Trophoblast cell (in vitro differentiated cells and primary cell): Measurements from ENCODE around the gene GNA12.

Source experiments
- DNase-seq, 2 donors: peaks; one replicate each; pipeline ENCODE4 v3.0.0-alpha.2; 2016
- H2AFZ ChIP-seq: 2 replicates; pipeline ENCODE4 v1.6.1; 2013; ENCODE audit warnings: low read length, moderate library complexity, mild to moderate bottlenecking; ENCODE audit not compliant: insufficient read depth, poor library complexity
- H2AK5ac ChIP-seq: 2 replicates; pipeline ENCODE4 v1.6.1; 2013; ENCODE audit warnings: mild to moderate bottlenecking, low read length
- H2BK120ac ChIP-seq: 2 replicates; pipeline ENCODE4 v1.6.1; 2013; ENCODE audit warnings: low read length, mild to moderate bottlenecking, moderate library complexity; ENCODE audit not compliant: insufficient read depth, poor library complexity
- H2BK12ac ChIP-seq: 2 replicates; pipeline ENCODE4 v1.6.1; 2013; ENCODE audit warnings: mild to moderate bottlenecking, low read length, moderate library complexity
- H2BK5ac ChIP-seq: 2 replicates; pipeline ENCODE4 v1.6.1; 2013; ENCODE audit warnings: low read length, low read depth, moderate library complexity, mild to moderate bottlenecking; ENCODE audit not compliant: poor library complexity
- H3K14ac ChIP-seq: 2 replicates; pipeline ENCODE4 v1.6.1; 2013; ENCODE audit warnings: mild to moderate bottlenecking, low read length
- H3K18ac ChIP-seq: 2 replicates; pipeline ENCODE4 v1.6.1; 2013; ENCODE audit warnings: mild to moderate bottlenecking, low read length
- H3K23ac ChIP-seq: 2 replicates; pipeline ENCODE4 v1.6.1; 2013; ENCODE audit warnings: low read length
- H3K27ac ChIP-seq: 2 replicates; pipeline ENCODE4 v1.5.1; 2013; ENCODE audit warnings: low read depth, mild to moderate bottlenecking, inconsistent platforms, low read length, moderate library complexity
- H3K27me3 ChIP-seq: 2 replicates; pipeline ENCODE4 v1.6.1; 2013; ENCODE audit warnings: inconsistent platforms, mild to moderate bottlenecking, low read length, moderate library complexity; ENCODE audit not compliant: insufficient read depth
- H3K36me3 ChIP-seq, 2 experiments: 1 replicate in 1 of 2; 2 replicates in 1 of 2; pipeline ENCODE4 v1.6.1; 2013; ENCODE audit warnings: low read length in 2 of 2, mild to moderate bottlenecking in 2 of 2, moderate library complexity in 1 of 2; ENCODE audit not compliant: insufficient read depth in 2 of 2, control insufficient read depth in 1 of 2
- H3K4ac ChIP-seq: 2 replicates; pipeline ENCODE4 v1.6.1; 2013; ENCODE audit warnings: low read depth, mild to moderate bottlenecking, low read length, moderate library complexity
- H3K4me1 ChIP-seq, 2 experiments: 1 replicate in 1 of 2; 2 replicates in 1 of 2; pipeline ENCODE4 v1.6.1; 2013; ENCODE audit warnings: low read length in 2 of 2, mild to moderate bottlenecking in 2 of 2, moderate library complexity in 1 of 2; ENCODE audit not compliant: insufficient read depth in 2 of 2, control insufficient read depth in 1 of 2
- H3K4me2 ChIP-seq: 2 replicates; pipeline ENCODE4 v1.6.1; 2013; ENCODE audit warnings: inconsistent platforms, mild to moderate bottlenecking, low read length, moderate library complexity
- H3K4me3 ChIP-seq: 2 replicates; pipeline ENCODE4 v1.5.1; 2013; ENCODE audit warnings: mild to moderate bottlenecking, low read depth, low read length, inconsistent platforms
- H3K79me1 ChIP-seq: one replicate; pipeline ENCODE4 v1.6.1; 2013; ENCODE audit warnings: low read length
- H3K79me2 ChIP-seq: 2 replicates; pipeline ENCODE4 v1.6.1; 2013; ENCODE audit warnings: low read length, mild to moderate bottlenecking; ENCODE audit not compliant: control insufficient read depth, insufficient read depth, poor library complexity
- H3K9ac ChIP-seq: 2 replicates; pipeline ENCODE4 v1.6.1; 2013; ENCODE audit warnings: mild to moderate bottlenecking, low read length
- H3K9me3 ChIP-seq: 2 replicates; pipeline ENCODE4 v1.6.1; 2013; ENCODE audit warnings: low read depth, mild to moderate bottlenecking, control low read depth, inconsistent platforms, low read length; ENCODE audit not compliant: insufficient read depth
- H4K12ac ChIP-seq: 2 replicates; pipeline ENCODE4 v1.6.1; 2013; ENCODE audit warnings: low read depth, mild to moderate bottlenecking, low read length, moderate library complexity
- H4K8ac ChIP-seq: 2 replicates; pipeline ENCODE4 v1.6.1; 2013; ENCODE audit warnings: low read depth, mild to moderate bottlenecking, low read length, moderate library complexity
- H4K91ac ChIP-seq: one replicate; pipeline ENCODE4 v1.6.1; 2013; ENCODE audit warnings: low read depth, mild to moderate bottlenecking, low read length, moderate library complexity
- WGBS: extraction: QIAGEN DNeasy Blood & Tissue Kit; methylation state at CpG from one replicate; pipeline ENCODE4 v1.1.7; 2013; ENCODE audit warnings: missing lambda C conversion rate; ENCODE audit not compliant: insufficient read length, insufficient coverage; ENCODE audit errors: extremely low coverage; 5-methylcytosine and 5-hydroxymethylcytosine counted together

GNA12 gene

DNA sequence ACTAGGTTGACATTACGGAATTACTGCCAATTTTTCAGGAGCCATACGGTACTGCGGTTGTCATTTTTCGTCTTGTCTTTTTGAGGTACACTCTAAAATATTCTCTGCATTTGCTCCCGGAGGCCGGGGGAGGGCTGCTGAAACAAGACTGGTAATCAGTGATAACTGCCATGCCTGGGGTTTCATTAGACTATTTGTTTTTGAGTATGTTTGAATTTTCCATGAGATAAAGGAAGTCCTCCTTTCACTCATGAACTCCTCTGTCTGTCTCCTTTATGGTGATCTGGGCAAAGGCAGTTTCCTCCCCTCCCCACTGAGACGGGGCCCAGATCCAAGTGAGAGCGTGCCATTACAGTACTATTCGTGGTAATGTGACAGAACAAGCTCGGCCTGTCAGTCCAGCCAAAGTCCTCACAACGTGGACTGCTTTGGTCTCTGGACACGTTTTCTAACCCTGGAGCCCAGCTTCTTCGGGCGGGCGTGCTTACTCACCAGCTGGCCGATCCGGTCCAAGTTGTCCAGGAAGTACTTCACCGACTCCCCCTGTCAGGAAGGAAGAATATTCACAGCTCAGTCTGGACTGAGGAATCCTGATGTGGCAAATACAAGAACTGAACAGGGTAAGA lies 111.0 kb downstream of the GNA12 start:
- Histone ChIP-seq H3K23ac (no peak overlapping the region), H3K4ac (no peak overlapping the region), H3K27ac (peak overlapping the region; percentile 91), H3K4me1 (peaks cover 54 to 61% of the 10 kb centered on the region in 2 experiments), H3K9me3 (peaks cover 11% of the 10 kb centered on the region), H4K8ac (no peak overlapping the region), H2BK12ac (no peak overlapping the region), H3K27me3 (no peaks in the 10 kb centered on the region), H2BK120ac (peak overlapping the region; percentile 43), H4K91ac (peak overlapping the region; percentile 48), H4K12ac (no peak overlapping the region), H2BK5ac (peak overlapping the region; percentile 68), H3K9ac (no peak overlapping the region), H3K36me3 (peaks cover 35 to 45% of the 10 kb centered on the region in 2 experiments), H3K4me2 (no peak overlapping the region), H2AFZ (no peak overlapping the region), H2AK5ac (no peak overlapping the region), H3K4me3 (no peak overlapping the region), H3K18ac (no peak overlapping the region), H3K79me1 (peaks cover 35% of the 10 kb centered on the region), H3K14ac (no peak overlapping the region), H3K79me2 (peaks cover 22% of the 10 kb centered on the region)
- DNase-seq: peak; percentile 98 to 99
- no CpG with 5 or more reads among the region's 18 CpGs for WGBS

GRCh38 chr7:2732388-2732787 lies 111.7 kb downstream of the GNA12 start:
- Histone ChIP-seq H3K14ac (peak overlapping the region; percentile 3), H3K9me3 (peaks cover 11% of the 10 kb centered on the region), H2BK12ac (peak overlapping the region; percentile 15), H3K9ac (no peak overlapping the region), H3K4me3 (no peak overlapping the region), H4K12ac (no peak overlapping the region), H2BK120ac (peak overlapping the region; percentile 3), H2AK5ac (no peak overlapping the region), H3K4ac (peak overlapping the region; percentile 48), H3K36me3 (peaks cover 35 to 46% of the 10 kb centered on the region in 2 experiments), H2BK5ac (peak overlapping the region; percentile 69), H3K4me1 (peaks cover 54 to 61% of the 10 kb centered on the region in 2 experiments), H3K79me2 (peaks cover 22% of the 10 kb centered on the region), H3K23ac (no peak overlapping the region), H3K79me1 (peaks cover 35% of the 10 kb centered on the region), H3K4me2 (no peak overlapping the region), H4K8ac (no peak overlapping the region), H2AFZ (no peak overlapping the region), H3K18ac (no peak overlapping the region), H4K91ac (peak overlapping the region; percentile 45), H3K27ac (peak overlapping the region; percentile 91), H3K27me3 (no peaks in the 10 kb centered on the region)
- no CpG with 5 or more reads among the region's 9 CpGs for WGBS
- no peak for DNase-seq

DNA sequence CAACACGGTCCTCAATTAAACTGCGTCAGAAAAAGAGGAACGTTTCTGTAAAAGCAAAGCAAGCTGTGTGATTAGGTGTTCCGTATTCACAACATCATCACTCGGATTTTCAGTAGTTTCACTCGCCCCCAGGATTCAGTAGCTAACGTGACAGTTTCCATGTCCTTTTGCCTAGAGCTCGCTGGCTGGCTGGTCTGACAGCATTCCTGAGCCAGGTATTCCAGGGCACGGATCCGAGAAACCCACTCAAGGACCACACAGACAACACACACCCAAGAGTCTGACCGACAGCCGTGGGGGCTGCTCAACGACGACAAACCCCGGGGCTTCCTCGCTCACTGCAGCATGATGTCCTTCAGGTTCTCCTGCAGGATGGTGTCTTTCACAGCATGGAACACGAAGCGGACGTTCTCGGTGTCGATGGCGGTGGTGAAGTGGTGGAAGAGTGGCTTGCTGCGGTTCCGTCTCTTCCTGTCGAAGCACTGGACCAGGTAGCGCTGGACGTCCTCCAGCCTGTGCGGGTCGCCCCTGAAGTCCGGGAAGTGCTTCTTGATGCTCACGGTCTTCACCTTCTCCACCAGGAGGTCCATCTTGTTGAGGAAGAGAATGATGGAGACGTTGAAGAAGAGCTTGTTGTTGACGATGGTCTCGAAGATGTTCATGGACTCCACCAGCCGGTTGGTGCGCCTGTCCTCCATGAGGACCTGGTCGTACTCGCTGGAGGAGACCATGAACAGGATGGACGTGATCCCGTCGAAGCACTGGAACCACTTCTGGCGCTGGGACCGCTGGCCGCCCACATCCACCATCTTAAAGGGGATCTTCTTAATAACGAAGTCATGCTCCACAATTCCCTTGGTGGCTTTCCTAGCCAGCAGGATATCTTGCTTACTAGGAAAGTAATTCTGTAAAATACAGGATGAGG lies 113.0 kb downstream of the GNA12 start:
- H3K79me1 ChIP-seq: peaks cover 31% of the 10 kb centered on the region
- H3K23ac ChIP-seq: no peak overlapping the region
- peak overlapping the region; percentile 64 for H2BK120ac ChIP-seq
- H3K79me2 ChIP-seq: peaks cover 17% of the 10 kb centered on the region
- H4K8ac ChIP-seq: peak overlapping the region; percentile 67
- peak overlapping the region; percentile 26 for H2AK5ac ChIP-seq
- peak overlapping the region; percentile 85 for H3K27ac ChIP-seq
- H3K14ac ChIP-seq: peak overlapping the region; percentile 68
- peak overlapping the region; percentile 82 for H4K91ac ChIP-seq
- H3K27me3 ChIP-seq: no peaks in the 10 kb centered on the region
- no peak overlapping the region for H2AFZ ChIP-seq
- peak overlapping the region; percentile 63 for H2BK12ac ChIP-seq
- H3K9ac ChIP-seq: no peak overlapping the region
- H3K18ac ChIP-seq: peak overlapping the region; percentile 68
- H2BK5ac ChIP-seq: peak overlapping the region; percentile 60
- no peak overlapping the region for H4K12ac ChIP-seq
- H3K4me2 ChIP-seq: peak overlapping the region; percentile 42
- WGBS: no CpG with 5 or more reads among the region's 45 CpGs
- peaks cover 11% of the 10 kb centered on the region for H3K9me3 ChIP-seq
- H3K4me1 ChIP-seq: peaks cover 49 to 57% of the 10 kb centered on the region in 2 experiments
- no peak overlapping the region for H3K4me3 ChIP-seq
- peak overlapping the region; percentile 17 for H3K4ac ChIP-seq
- H3K36me3 ChIP-seq: peaks cover 37 to 50% of the 10 kb centered on the region in 2 experiments
- DNase-seq: peak; percentile 73 to 82

DNA sequence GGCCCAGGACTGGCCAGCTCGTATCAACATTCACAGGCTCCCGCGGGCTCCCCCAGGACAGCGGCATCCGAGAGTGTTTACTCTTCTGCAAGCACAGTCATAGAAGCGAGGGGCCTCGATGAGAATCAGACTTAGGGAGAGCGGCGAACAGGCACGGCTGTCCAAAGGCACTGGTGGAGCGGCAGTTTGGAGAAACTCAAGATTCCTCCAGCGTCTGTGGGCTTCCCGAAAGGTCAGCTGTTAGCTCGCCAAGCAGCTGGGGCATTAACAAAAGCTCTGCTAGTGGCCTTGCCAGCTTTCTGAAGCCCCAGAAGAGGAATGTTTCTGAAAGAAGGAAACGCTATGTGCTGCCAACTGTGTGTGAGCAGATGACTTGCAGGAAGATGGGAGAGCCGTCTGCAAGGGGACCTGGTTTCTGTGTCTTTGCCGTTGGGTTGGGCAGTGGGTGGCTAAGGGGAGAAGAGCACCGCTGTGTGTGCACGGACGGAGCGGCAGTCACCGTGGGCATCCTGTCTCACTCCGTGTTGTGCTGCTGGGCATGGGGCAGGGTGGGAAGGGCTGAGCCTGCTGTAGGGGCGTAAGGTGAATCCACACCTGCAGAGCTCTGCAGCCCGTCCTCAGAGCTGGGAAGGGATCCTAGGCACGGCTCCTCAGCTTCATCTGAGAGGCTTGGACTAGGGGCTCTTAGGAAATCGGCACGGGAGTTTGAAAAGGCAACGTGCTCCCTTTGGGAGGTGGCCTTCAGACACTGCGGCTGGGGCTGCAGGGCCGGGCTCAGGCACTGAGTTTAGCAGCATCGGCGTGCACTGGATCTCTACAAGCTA lies 114.0 kb downstream of the GNA12 start:
- Histone ChIP-seq H2BK120ac (peak overlapping the region; percentile 44), H3K36me3 (peaks cover 41 to 52% of the 10 kb centered on the region in 2 experiments), H3K27me3 (no peaks in the 10 kb centered on the region), H3K4ac (peak overlapping the region; percentile 28), H3K79me2 (peaks cover 14% of the 10 kb centered on the region), H2AK5ac (peak overlapping the region; percentile 36), H3K27ac (peak overlapping the region; percentile 85), H2BK12ac (peak overlapping the region; percentile 61), H3K4me2 (peak overlapping the region; percentile 42), H3K4me3 (peak overlapping the region; percentile 19), H2AFZ (no peak overlapping the region), H3K4me1 (peaks cover 46 to 49% of the 10 kb centered on the region in 2 experiments), H4K91ac (peak overlapping the region; percentile 73), H4K12ac (no peak overlapping the region), H3K9ac (no peak overlapping the region), H2BK5ac (peak overlapping the region; percentile 60), H3K14ac (peak overlapping the region; percentile 51), H3K9me3 (peaks cover 11% of the 10 kb centered on the region), H3K79me1 (peaks cover 30% of the 10 kb centered on the region), H4K8ac (peak overlapping the region; percentile 9), H3K18ac (peak overlapping the region; percentile 69), H3K23ac (no peak overlapping the region)
- DNase-seq: no peak
- no CpG with 5 or more reads among the region's 33 CpGs for WGBS
